ENCODE data around the gene KRT39.
"Not testable (repeated sequence)": the region's sequence is repeated elsewhere in the genome, so short reads cannot be mapped to it uniquely, and the experiment has no call there.

Gene KRT39

DNA sequence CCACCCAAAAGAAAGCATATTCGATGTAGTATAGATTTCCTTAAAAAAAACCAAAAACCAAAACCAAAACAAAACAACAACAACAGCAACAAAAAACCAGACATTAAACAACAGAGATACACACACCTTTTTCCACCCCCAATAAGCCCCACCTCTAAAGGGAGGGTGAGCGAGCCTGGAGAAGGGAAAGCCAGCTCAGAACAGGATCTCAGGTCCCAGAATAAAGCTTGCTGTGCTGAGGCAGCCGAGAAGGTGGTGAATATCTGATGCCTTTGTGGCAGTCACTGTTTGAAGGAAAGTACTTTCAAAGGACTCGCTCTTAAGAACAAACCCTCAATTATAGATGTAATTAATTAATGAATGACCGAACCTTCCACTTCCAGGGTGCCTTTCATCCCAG lies 29.8 kb downstream of the KRT39 start:
- no peak for DNase-seq (ENCODE audit: insufficient read length)
- FAIRE-seq: no peak
- TF ChIP-seq TAF1 (IDR thresholded peaks at IDR 0.05; ENCODE audit: borderline replicate concordance, low read depth, low read length) (no peak), POLR2AphosphoS5 (IDR thresholded peaks at IDR 0.05; ENCODE audit: low read depth, low read length) (no peak), POLR2A (IDR thresholded peaks at IDR 0.05; ENCODE audit: low read depth, low read length) (no peak)

- no peak for TF ChIP-seq TAF1 (IDR thresholded peaks at IDR 0.05; ENCODE audit: borderline replicate concordance, low read depth, low read length)
- no peak for TF ChIP-seq POLR2AphosphoS5 (IDR thresholded peaks at IDR 0.05; ENCODE audit: low read depth, low read length)
- no peak for TF ChIP-seq POLR2A (IDR thresholded peaks at IDR 0.05; ENCODE audit: low read depth, low read length)
- no peak for FAIRE-seq
- DNase-seq (ENCODE audit: insufficient read length): no peak
Observed at GRCh38 chr17:40936437-40936971, 30.2 kb downstream of the KRT39 start.

DNA sequence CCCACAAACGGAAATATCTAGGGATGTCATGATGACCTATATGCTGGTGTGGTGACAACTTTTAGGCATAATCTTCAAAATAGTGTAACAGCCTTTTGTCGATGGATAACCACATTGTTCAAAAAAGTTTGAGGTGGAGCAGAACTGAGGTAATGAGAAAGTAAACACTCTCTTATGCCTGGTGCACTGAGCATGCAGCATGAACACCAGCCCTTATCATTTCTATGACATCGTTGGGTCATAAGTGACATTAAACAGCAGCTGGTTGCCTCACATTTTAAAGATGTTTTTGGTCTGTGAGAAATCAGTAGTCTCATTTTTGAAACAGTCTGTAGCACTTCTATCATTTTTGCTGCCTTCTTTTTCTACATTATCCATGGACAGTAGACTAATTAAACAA lies 31.1 kb downstream of the KRT39 start:
- FAIRE-seq (no peak), DNase-seq (ENCODE audit: insufficient read length) (no peak)
- TF ChIP-seq POLR2A (IDR thresholded peaks at IDR 0.05; ENCODE audit: low read depth, low read length): no peak
- no peak for TF ChIP-seq TAF1 (IDR thresholded peaks at IDR 0.05; ENCODE audit: borderline replicate concordance, low read depth, low read length)
- TF ChIP-seq POLR2AphosphoS5 (IDR thresholded peaks at IDR 0.05; ENCODE audit: low read depth, low read length): no peak

GRCh38 chr17:40932608-40933007 lies 34.1 kb downstream of the KRT39 start:
- FAIRE-seq (no peak), DNase-seq (ENCODE audit: insufficient read length) (no peak)

DNA sequence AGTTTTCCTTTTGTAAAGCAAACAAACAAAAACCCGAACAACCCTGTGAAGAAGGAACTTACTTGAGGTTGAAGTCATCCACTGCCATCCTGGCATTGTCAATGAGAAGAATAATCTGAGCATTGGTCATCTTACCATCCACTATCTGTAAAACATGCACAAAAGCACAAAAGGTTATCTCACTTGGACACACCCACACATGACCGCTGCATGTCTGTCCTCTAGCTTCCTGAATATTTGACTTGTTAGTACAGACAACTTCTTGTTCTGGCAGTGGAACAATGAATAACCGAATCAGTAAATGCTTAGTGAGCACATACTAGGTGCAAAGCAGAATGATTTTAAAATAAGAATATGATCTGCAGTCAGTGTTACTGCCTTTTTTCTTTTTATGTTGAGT lies 35.4 kb downstream of the KRT39 start:
- DNase-seq (ENCODE audit: insufficient read length): no peak
- no peak for FAIRE-seq
- TF ChIP-seq TAF1 (IDR thresholded peaks at IDR 0.05; ENCODE audit: borderline replicate concordance, low read depth, low read length) (no peak), POLR2A (IDR thresholded peaks at IDR 0.05; ENCODE audit: low read depth, low read length) (no peak), POLR2AphosphoS5 (IDR thresholded peaks at IDR 0.05; ENCODE audit: low read depth, low read length) (no peak)

More at GRCh38 chr17:40932608-40933007, 34.1 kb downstream of the KRT39 start:
- TF ChIP-seq POLR2A (IDR thresholded peaks at IDR 0.05; ENCODE audit: low read depth, low read length) (no peak), POLR2AphosphoS5 (IDR thresholded peaks at IDR 0.05; ENCODE audit: low read depth, low read length) (no peak), TAF1 (IDR thresholded peaks at IDR 0.05; ENCODE audit: borderline replicate concordance, low read depth, low read length) (no peak)

DNA sequence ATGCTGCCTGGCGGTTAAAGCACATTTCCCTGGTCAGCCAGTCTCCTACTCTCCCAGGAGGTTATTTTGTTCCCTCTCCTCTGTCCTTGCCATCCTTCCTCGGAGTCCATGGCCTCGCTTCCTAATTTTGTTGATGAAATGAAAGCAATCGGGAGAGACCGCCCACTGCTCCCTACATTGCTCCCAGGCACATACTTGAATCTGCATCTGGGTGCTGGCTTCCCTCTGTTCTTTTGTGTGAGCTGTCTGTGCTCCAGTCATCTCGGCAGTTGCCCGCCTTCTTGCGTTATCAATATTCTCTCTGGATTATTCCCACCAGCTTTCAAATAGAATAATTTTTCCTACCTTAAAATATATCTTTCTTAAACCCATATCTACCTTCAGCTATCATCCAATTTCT lies 40.4 kb downstream of the KRT39 start:
- DNase-seq (ENCODE audit: insufficient read length): no peak
- no peak for FAIRE-seq
- TF ChIP-seq TAF1 (IDR thresholded peaks at IDR 0.05; ENCODE audit: borderline replicate concordance, low read depth, low read length) (no peak), POLR2A (IDR thresholded peaks at IDR 0.05; ENCODE audit: low read depth, low read length) (no peak), POLR2AphosphoS5 (IDR thresholded peaks at IDR 0.05; ENCODE audit: low read depth, low read length) (no peak)

DNA sequence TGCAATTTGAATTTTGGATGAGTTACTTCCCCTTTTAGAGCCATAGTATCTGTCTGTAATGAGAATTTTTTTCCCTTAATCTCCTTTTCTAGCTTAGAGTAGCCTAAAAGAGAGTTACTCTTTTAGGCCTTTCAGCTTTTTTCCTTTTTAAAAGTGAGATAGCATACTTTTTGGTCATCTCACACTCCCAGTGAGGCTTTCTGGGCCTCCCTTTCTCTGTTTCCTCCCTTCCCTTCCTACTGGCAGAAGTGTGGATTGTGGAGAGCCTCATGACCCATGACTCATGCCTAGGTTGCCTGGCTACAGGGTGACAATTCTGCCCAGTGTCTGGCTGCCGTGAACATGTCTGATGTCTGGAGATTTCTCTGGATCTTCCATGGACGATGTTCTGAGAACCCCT lies 44.5 kb downstream of the KRT39 start:
- no peak for FAIRE-seq
- no peak for TF ChIP-seq POLR2AphosphoS5 (IDR thresholded peaks at IDR 0.05; ENCODE audit: low read depth, low read length)
- no peak for TF ChIP-seq POLR2A (IDR thresholded peaks at IDR 0.05; ENCODE audit: low read depth, low read length)
- no peak for TF ChIP-seq TAF1 (IDR thresholded peaks at IDR 0.05; ENCODE audit: borderline replicate concordance, low read depth, low read length)
- DNase-seq (ENCODE audit: insufficient read length): no peak

- no peak for DNase-seq (ENCODE audit: insufficient read length)
- TF ChIP-seq TAF1 (IDR thresholded peaks at IDR 0.05; ENCODE audit: borderline replicate concordance, low read depth, low read length) (no peak), POLR2AphosphoS5 (IDR thresholded peaks at IDR 0.05; ENCODE audit: low read depth, low read length) (no peak), POLR2A (IDR thresholded peaks at IDR 0.05; ENCODE audit: low read depth, low read length) (no peak)
- FAIRE-seq: no peak
Observed at GRCh38 chr17:40921026-40921425, 45.7 kb downstream of the KRT39 start.

- not testable (repeated sequence) for FAIRE-seq; DNase-seq (ENCODE audit: insufficient read length)
Observed at GRCh38 chr17:40917116-40917515, 49.6 kb downstream of the KRT39 start.

- FAIRE-seq (no peak), DNase-seq (ENCODE audit: insufficient read length) (no peak)
- no peak for TF ChIP-seq POLR2A (IDR thresholded peaks at IDR 0.05; ENCODE audit: low read depth, low read length)
Observed at GRCh38 chr17:40916366-40916765, 50.4 kb downstream of the KRT39 start.

- no peak for TF ChIP-seq POLR2A (IDR thresholded peaks at IDR 0.05; ENCODE audit: low read depth, low read length)
- no peak for TF ChIP-seq POLR2AphosphoS5 (IDR thresholded peaks at IDR 0.05; ENCODE audit: low read depth, low read length)
- no peak for TF ChIP-seq TAF1 (IDR thresholded peaks at IDR 0.05; ENCODE audit: borderline replicate concordance, low read depth, low read length)
- DNase-seq (ENCODE audit: insufficient read length): no peak
- FAIRE-seq: no peak
Observed at GRCh38 chr17:40915721-40916256, 51.0 kb downstream of the KRT39 start.

DNA sequence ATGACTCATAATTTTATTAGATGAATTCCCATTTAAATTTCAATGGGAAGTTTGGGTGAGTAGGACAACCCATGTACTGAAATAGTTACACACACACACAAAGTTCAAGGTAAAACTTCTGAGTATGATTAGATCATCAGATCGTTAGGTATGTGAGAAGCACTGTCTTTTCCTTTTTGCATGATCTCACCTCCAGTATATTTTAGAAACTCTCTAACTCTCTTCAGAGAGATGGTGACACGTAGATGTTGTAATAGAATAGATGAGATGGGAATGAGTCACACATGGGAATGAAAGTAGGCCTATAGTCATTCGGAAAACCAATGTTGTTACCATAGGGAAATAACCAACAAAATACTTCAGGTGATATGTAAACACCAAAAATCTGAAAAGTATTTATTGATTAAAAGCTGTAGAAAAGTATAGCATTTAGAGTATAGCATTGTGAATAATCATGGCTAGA lies 51.5 kb downstream of the KRT39 start:
- TF ChIP-seq POLR2AphosphoS5 (IDR thresholded peaks at IDR 0.05; ENCODE audit: low read depth, low read length) (no peak), POLR2A (IDR thresholded peaks at IDR 0.05; ENCODE audit: low read depth, low read length) (no peak), TAF1 (IDR thresholded peaks at IDR 0.05; ENCODE audit: borderline replicate concordance, low read depth, low read length) (no peak)
- DNase-seq (ENCODE audit: insufficient read length) (no peak), FAIRE-seq (peak; percentile 36)

Measured in GM12892 (cell line).